VCaP (cell line): ENCODE results near the gene COL8A1.

ENCODE experiments used
- H3K27ac ChIP-seq: fragments of 450-650 bp; 2 replicates; pipeline ENCODE4 v1.5.1; 2017
- CTCF ChIP-seq: fragments of 450-650 bp; conservative IDR thresholded peaks from 2 replicates; pipeline ENCODE4 v1.5.1; 2017; ENCODE audit warnings: mild to moderate bottlenecking, moderate library complexity

Gene COL8A1

GRCh38 chr3:99760629-99761028, 122.2 kb downstream of the COL8A1 start:
- H3K27ac ChIP-seq: no peak overlapping the region

GRCh38 chr3:99761415-99762165, 123.2 kb downstream of the COL8A1 start:
- H3K27ac ChIP-seq: no peak overlapping the region
- no peak for TF ChIP-seq CTCF

More at GRCh38 chr3:99760629-99761028, 122.2 kb downstream of the COL8A1 start:
- TF ChIP-seq CTCF: no peak

- TF ChIP-seq CTCF: no peak
- H3K27ac ChIP-seq: no peak overlapping the region
Observed at GRCh38 chr3:99762901-99763300, 124.5 kb downstream of the COL8A1 start.

- no peak for TF ChIP-seq CTCF
- no peak overlapping the region for H3K27ac ChIP-seq
Observed at GRCh38 chr3:99764377-99764776, 126.0 kb downstream of the COL8A1 start.

- no peak for TF ChIP-seq CTCF
- no peak overlapping the region for H3K27ac ChIP-seq
Observed at GRCh38 chr3:99765042-99765942, 126.9 kb downstream of the COL8A1 start.

GRCh38 chr3:99767291-99767690, 128.9 kb downstream of the COL8A1 start:
- no peak overlapping the region for H3K27ac ChIP-seq
- no peak for TF ChIP-seq CTCF

- no peak for TF ChIP-seq CTCF
Observed at GRCh38 chr3:99768126-99768525, 129.7 kb downstream of the COL8A1 start.

More at GRCh38 chr3:99768126-99768525, 129.7 kb downstream of the COL8A1 start:
- H3K27ac ChIP-seq: no peak overlapping the region
